ENCODE results near the gene GJA3.
"Not testable (repeated sequence)": the region's sequence is repeated elsewhere in the genome, so short reads cannot be mapped to it uniquely, and the experiment has no call there.

GRCh38 chr13:20153290-20153689, 7.6 kb downstream of the GJA3 start:
- TF ChIP-seq CTCF (conservative IDR thresholded peaks at IDR 0.05; ENCODE audit: low read length); EZH2phosphoT487 (IDR thresholded peaks at IDR 0.05; ENCODE audit: borderline replicate concordance, low read depth, low read length): not testable (repeated sequence)
